HG03095 (cell line): ENCODE data around the gene COL4A5.

Source experiments
- ATAC-seq: cut with Tn5 transposase; IDR thresholded peaks from one replicate; pipeline ENCODE4 v1.9.1; 2021; ENCODE audit warnings: moderate library complexity; ENCODE audit not compliant: unreplicated experiment

Gene COL4A5

GRCh38 chrX:108640817-108641216 lies 201.2 kb downstream of the COL4A5 start:
- no peak for ATAC-seq

GRCh38 chrX:108641589-108642272 lies 202.1 kb downstream of the COL4A5 start:
- ATAC-seq = no peak

GRCh38 chrX:108642273-108642628 lies 202.6 kb downstream of the COL4A5 start:
- ATAC-seq = no peak

GRCh38 chrX:108664701-108665100 lies 225.1 kb downstream of the COL4A5 start:
- no peak for ATAC-seq

- ATAC-seq = no peak
These were observed 226.5 kb downstream of the COL4A5 start for GRCh38 chrX:108666101-108666500.

GRCh38 chrX:108671526-108671925 lies 231.9 kb downstream of the COL4A5 start:
- no peak for ATAC-seq

- ATAC-seq = no peak
These were observed 257.1 kb downstream of the COL4A5 start for GRCh38 chrX:108696690-108697089.

GRCh38 chrX:108699368-108699767 lies 259.7 kb downstream of the COL4A5 start:
- ATAC-seq = peak; percentile 68

GRCh38 chrX:108701633-108702032 lies 262.0 kb downstream of the COL4A5 start:
- ATAC-seq = no peak

GRCh38 chrX:108702530-108702929 lies 262.9 kb downstream of the COL4A5 start:
- ATAC-seq = no peak

GRCh38 chrX:108704839-108705238 lies 265.2 kb downstream of the COL4A5 start:
- ATAC-seq = no peak

- no peak for ATAC-seq
These were observed 273.2 kb downstream of the COL4A5 start for GRCh38 chrX:108712886-108713285.

- no peak for ATAC-seq
These were observed 282.9 kb downstream of the COL4A5 start for GRCh38 chrX:108722561-108722960.

- no peak for ATAC-seq
These were observed 287.1 kb downstream of the COL4A5 start for GRCh38 chrX:108726748-108727147.

- ATAC-seq = no peak
These were observed 291.5 kb downstream of the COL4A5 start for GRCh38 chrX:108731153-108731552.

- ATAC-seq = no peak
These were observed 293.1 kb downstream of the COL4A5 start for GRCh38 chrX:108732630-108733321.

- no peak for ATAC-seq
These were observed 294.8 kb downstream of the COL4A5 start for GRCh38 chrX:108734426-108734825.

- no peak for ATAC-seq
These were observed 295.5 kb downstream of the COL4A5 start for GRCh38 chrX:108735091-108735678.

- ATAC-seq = no peak
These were observed 296.3 kb downstream of the COL4A5 start for GRCh38 chrX:108735679-108736508.

GRCh38 chrX:108736509-108737479 lies 297.2 kb downstream of the COL4A5 start, which contains the start of gene IRS4:
Gene IRS4, minus strand, starts transcription at chrX:108736563.
- ATAC-seq = no peak
